Right atrium auricular region (tissue), 2 donors: ENCODE data around the gene PAX3. TPM values are rescaled to one million over a fixed set of nuclear protein-coding genes. Genes with fewer than 3 reads are reported as not detected.

Experiments used
- DNase-seq: peaks from one replicate; pipeline ENCODE4 v3.0.0-alpha.2; 2019; ENCODE audit warnings: low spot score
- H3K27ac ChIP-seq, 2 donors: fragments of 200-600 bp; sonication (generic); 1 replicate in 1 of 2; 2 replicates in 1 of 2; pipeline ENCODE4 v1.5.1; 2016 to 2019
- H3K27me3 ChIP-seq, 2 donors: fragments of 200-600 bp; sonication (generic); one replicate each; pipeline versions ENCODE4 v1.5.1 to v1.6.0; 2017 to 2019
- H3K36me3 ChIP-seq: fragments of 200-600 bp; sonication (generic); one replicate; pipeline ENCODE4 v1.5.1; 2016
- H3K4me1 ChIP-seq, 2 donors: fragments of 200-600 bp; sonication (generic); one replicate each; pipeline versions ENCODE4 v1.5.1 to v1.6.0; 2017 to 2019
- H3K4me3 ChIP-seq, 2 donors: fragments of 200-600 bp; sonication (generic); 1 replicate in 1 of 2; 2 replicates in 1 of 2; pipeline ENCODE4 v1.5.1; 2017 to 2019; ENCODE audit warnings: mild to moderate bottlenecking in 1 of 2, moderate library complexity in 1 of 2
- H3K9me3 ChIP-seq, 2 donors: fragments of 200-600 bp; sonication (generic); one replicate each; pipeline ENCODE4 v1.5.1; 2019
- CTCF ChIP-seq, 2 donors: fragments of 200-600 bp; sonication (generic); IDR thresholded peaks; one replicate each; pipeline ENCODE4 v1.5.1; 2019; ENCODE audit warnings: antibody characterized with exemption in 2 of 2
- total RNA-seq, 2 donors: library from RNA; depleted of rRNA; stranded (reverse); fragments of >200 nt; gene quantifications; one replicate each; pipeline ENCODE4 v1.1.0, GENCODE V29; 2016

Gene PAX3
- total RNA-seq, 2 donors from 2014 or later = 0.24 to 1.7 TPM

- no peak for DNase-seq
- Histone ChIP-seq H3K4me1 (no peaks in the 10 kb centered on the region), H3K27me3 (no peaks in the 10 kb centered on the region), H3K4me3 (no peak overlapping the region), H3K9me3 (peaks cover 0 to 23% of the 10 kb centered on the region in 2 donors), H3K36me3 (no peaks in the 10 kb centered on the region), H3K27ac (no peak overlapping the region)
- TF ChIP-seq CTCF (IDR thresholded peaks at IDR 0.05) = no peak
Measured at GRCh38 chr2:222334914-222335313, 36.1 kb upstream of the PAX3 start.

GRCh38 chr2:222333397-222333796 is 34.6 kb upstream of the PAX3 start:
- no peak for DNase-seq
- H3K4me1 ChIP-seq = no peaks in the 10 kb centered on the region
- H3K9me3 ChIP-seq = peaks cover 0 to 27% of the 10 kb centered on the region in 2 donors
- no peaks in the 10 kb centered on the region for H3K36me3 ChIP-seq
- no peak for TF ChIP-seq CTCF (IDR thresholded peaks at IDR 0.05)
- no peak overlapping the region for H3K27ac ChIP-seq
- no peaks in the 10 kb centered on the region for H3K27me3 ChIP-seq
- no peak overlapping the region for H3K4me3 ChIP-seq

- Histone ChIP-seq H3K4me3 (no peak overlapping the region), H3K27ac (no peak overlapping the region), H3K27me3 (no peaks in the 10 kb centered on the region), H3K4me1 (no peaks in the 10 kb centered on the region), H3K36me3 (no peaks in the 10 kb centered on the region), H3K9me3 (peaks cover 0 to 27% of the 10 kb centered on the region in 2 donors)
- no peak for DNase-seq
- no peak for TF ChIP-seq CTCF (IDR thresholded peaks at IDR 0.05)
Measured at GRCh38 chr2:222332116-222332515, 33.3 kb upstream of the PAX3 start.

- Histone ChIP-seq H3K27me3 (no peaks in the 10 kb centered on the region), H3K4me1 (no peaks in the 10 kb centered on the region), H3K27ac (no peak overlapping the region), H3K36me3 (no peaks in the 10 kb centered on the region), H3K9me3 (peaks cover 0 to 26% of the 10 kb centered on the region in 2 donors), H3K4me3 (no peak overlapping the region)
- DNase-seq = no peak
- no peak for TF ChIP-seq CTCF (IDR thresholded peaks at IDR 0.05)
Measured at GRCh38 chr2:222330910-222331309, 32.1 kb upstream of the PAX3 start.

- Histone ChIP-seq H3K4me3 (no peak overlapping the region), H3K36me3 (no peaks in the 10 kb centered on the region), H3K9me3 (no peaks in the 10 kb centered on the region), H3K27ac (no peak overlapping the region), H3K27me3 (no peaks in the 10 kb centered on the region), H3K4me1 (peaks cover 0 to 12% of the 10 kb centered on the region in 2 donors)
- DNase-seq = no peak
- TF ChIP-seq CTCF (IDR thresholded peaks at IDR 0.05) = no peak
Measured at GRCh38 chr2:222322236-222322635, 23.4 kb upstream of the PAX3 start.
